GM20000 (cell line): ENCODE measurements around the gene AOAH.

Experiments
- DNase-seq: peaks from one replicate; pipeline ENCODE4 v3.0.0; 2012; ENCODE audit warnings: low spot score
- TF ChIP-seq, protein P1 (sequence below): IDR thresholded peaks from 2 replicates; pipeline ENCODE4 v1.5.1; 2012; ENCODE audit warnings: mild to moderate bottlenecking, control low read depth; ENCODE audit errors: extremely low read depth, missing control alignments

AOAH gene

DNA sequence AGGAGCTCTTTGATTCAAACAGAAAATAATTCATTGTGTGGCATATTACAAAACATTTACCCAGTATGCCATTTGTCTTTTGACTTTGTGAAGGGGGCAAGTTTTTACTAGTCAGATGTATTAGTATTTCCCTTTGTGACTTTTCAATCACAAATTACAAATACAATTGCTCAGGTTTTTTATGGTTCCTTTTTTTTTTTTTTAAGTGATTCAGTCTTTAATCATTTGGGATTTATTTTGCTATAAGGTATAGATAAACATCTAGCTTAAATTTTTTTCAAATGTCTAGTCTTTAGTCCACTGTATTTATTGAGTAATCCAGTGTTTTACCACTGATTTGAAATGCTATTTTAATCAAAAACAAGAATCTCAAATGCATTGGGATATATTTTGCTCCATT lies 75.9 kb downstream of the AOAH start:
- no peak for DNase-seq
- TF ChIP-seq, protein P1, sequence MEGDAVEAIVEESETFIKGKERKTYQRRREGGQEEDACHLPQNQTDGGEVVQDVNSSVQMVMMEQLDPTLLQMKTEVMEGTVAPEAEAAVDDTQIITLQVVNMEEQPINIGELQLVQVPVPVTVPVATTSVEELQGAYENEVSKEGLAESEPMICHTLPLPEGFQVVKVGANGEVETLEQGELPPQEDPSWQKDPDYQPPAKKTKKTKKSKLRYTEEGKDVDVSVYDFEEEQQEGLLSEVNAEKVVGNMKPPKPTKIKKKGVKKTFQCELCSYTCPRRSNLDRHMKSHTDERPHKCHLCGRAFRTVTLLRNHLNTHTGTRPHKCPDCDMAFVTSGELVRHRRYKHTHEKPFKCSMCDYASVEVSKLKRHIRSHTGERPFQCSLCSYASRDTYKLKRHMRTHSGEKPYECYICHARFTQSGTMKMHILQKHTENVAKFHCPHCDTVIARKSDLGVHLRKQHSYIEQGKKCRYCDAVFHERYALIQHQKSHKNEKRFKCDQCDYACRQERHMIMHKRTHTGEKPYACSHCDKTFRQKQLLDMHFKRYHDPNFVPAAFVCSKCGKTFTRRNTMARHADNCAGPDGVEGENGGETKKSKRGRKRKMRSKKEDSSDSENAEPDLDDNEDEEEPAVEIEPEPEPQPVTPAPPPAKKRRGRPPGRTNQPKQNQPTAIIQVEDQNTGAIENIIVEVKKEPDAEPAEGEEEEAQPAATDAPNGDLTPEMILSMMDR: no peak

DNA sequence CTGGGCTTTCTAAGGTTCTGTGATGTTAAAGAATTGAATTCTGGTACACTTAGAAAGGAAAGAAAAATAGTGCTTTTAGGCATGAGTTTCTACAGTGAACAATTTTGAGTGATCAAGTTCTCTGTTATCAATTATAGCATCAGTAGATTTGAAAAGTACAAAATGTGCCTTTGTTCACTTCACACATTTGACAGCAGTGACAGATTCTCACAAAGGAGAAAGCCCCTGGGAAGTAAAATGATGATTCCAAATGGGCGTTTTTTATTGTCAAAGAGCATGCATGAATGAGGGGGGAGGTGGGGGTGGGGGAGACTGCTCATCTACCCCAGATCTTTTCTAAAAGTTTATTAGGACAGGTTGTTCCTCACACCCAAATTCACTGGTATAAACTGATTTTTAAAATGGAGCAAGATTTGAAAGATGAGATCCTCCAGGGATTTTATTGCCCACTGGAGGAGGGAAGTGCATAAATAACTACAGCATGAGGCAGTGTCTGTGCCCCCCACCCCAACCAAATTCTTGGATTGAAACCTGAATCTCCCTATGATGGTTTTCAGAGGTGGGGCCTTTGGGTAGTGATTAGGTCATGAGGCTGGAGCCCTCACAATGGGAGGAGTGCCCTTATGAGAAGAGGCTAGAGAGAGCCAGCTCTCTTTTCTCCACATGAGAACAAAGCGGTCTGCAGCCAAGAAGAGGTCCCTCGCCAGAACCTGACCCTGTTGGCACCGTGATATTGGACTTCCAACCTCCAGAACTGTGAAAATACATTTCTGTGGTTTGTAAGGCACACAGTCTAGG lies 79.5 kb downstream of the AOAH start:
- TF ChIP-seq, protein P1: no peak
- no peak for DNase-seq

DNA sequence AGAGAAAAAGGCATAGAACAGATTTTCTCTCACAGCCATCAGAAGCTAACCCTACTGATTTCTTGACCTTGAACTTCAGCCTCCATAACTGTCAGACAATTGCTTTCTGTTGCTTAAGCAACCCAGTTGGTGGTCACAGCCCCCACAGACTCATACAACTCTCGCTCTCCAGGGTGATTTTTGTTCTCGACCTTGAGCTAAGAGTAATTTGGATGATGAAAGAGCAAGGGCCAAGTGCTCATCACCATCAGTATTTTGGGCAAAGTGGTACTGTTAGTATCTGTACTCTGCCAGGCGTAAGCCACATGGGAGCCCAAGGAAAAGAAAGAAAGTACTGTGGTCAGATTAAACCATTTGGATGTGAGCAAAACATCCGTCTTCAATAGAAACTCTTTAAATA lies 81.9 kb downstream of the AOAH start:
- no peak for DNase-seq
- TF ChIP-seq, protein P1: no peak

DNA sequence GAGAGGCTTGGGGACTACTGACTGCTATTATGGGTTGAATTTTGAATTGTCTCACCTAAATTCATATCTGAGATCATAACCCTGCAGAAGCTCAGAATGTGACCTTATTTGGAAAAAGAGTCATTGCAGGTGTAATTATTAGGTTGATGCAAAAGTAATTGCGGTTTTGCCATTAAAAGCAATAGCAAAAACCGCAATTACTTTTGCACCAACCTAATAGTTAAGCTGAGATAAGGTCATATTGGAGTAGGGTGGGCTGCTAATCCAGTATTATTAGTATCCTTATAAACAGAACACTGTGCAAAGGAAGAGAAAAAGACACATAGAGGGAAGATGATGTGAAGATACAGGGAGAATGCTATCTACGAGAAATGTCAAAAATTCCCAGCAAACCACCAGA lies 82.3 kb downstream of the AOAH start:
- DNase-seq: no peak
- TF ChIP-seq, protein P1: no peak

DNA sequence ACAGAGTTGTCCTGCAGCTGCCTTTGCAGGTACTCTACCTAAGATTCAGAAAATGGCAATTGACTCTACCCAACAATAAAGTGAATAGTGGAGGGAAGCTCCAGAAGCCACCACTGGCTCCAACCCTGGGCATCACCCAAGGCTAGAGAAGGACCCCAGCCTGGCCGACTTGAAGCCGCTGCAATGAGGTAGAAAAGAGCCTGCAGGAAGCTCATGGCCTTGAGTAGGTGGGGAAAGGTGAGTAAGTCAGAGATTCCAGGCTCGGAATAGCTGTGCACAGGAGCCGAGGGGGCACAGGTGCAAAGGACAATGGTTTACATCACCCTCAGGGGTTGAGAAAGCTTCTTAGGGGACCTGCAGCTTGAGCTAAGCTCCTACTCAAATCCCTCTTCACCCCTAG lies 83.6 kb downstream of the AOAH start:
- no peak for DNase-seq
- TF ChIP-seq, protein P1: no peak

DNA sequence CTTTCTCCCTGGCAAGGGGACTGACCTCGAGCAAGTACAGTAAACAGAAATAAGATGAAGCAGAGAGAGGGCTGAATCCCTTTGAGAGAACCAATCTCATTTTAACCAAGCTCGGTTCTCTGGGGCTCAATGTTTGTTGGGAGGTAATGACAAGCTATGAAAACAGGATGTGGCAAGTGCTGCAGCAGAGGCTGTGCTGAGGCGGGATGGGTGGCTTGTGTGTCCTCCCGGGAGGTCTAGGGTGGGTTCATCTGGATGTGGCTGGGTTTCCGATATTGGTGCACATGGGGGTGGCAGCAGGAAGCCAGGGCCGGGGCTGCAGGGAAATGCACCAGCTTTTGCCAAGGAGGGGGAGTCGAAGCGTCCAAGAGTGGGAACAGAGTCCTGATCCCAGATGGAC lies 84.5 kb downstream of the AOAH start:
- TF ChIP-seq, protein P1: no peak
- no peak for DNase-seq

DNA sequence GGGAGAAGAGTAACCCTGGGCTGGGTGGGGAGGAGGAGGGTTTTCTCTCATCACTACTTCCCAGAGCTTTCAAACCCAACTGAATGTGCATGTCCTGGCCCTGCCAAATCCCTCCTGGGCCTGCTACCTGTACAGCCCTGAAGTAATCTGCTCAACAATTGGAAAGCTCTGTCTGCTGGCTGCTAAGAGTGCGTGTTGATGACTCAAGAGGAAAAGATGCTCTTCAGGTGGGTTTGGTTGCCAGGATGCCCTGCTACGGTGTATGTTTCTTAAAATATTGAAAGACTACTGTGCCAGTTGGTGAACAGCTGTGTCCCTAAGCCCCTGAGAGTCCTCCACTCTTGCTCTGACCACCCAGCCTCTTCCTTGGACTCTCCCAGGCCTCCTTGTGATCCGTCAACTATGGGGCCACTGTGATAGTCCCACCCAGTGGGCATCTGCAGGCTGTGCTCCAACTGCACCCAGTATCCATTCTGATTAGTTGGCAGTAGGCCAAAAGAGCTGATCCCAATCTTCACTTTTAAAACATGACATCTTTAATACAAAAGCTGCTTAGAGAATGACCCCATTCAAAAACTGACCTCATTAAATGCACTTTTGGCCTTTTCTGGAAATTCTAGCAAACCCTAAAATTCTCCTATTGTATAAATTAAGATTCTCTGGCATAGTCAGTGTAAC lies 85.6 kb downstream of the AOAH start:
- no peak for DNase-seq

More for the DNA sequence above, 85.6 kb downstream of the AOAH start:
- TF ChIP-seq, protein P1: no peak
